Measurements from ENCODE around the gene KCNMA1. TPM values are rescaled to one million over a fixed set of nuclear protein-coding genes. Genes with fewer than 3 reads are reported as not detected.

Gene KCNMA1
- total RNA-seq, 1 donor from 2014 or later = 30.1 TPM

DNA sequence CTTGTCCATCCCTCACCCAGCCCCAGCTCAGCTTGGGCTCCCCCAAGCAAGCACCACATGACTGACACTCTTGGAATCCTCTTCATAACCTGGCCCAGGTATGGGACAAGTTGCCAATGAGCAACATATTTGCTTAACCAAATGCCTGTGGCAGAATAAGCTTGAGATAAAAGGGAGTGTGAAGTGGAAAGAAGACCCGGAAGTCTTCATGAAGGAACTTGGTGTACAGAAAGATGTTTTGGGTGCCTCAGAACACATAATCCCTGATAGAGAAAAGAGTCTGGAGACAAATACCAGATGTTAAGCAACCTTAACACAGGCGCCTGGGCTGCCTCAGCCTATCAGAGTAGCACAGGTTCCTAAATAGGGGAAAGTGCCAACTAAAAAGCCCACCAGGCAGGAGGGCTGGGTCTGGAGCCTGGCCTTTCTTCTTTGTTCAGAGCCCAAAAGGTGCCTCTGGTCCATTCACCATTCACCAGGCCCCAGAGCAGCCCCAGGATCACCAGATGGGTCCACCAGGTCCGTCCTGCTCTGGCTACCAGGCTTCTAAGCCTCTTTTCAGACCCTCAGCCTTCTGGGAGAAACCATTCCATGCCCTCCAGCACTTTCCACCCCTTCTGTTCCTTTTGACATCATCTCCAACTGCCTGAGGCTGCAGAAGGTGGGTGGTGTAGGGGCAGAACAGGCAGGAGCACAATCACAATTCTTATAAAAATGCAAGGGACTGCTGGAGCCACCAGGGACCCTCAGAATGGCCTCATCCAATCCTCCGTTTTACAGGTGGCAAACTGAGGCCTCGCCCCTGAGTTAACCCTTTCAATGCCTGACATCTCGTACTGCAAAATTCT, 22.6 kb downstream of the KCNMA1 start:
- Mint-ChIP-seq H3K27ac (no peak overlapping the region), H3K9me3 (no peaks in the 10 kb centered on the region), H3K4me1 (ENCODE audit: unreplicated experiment) (peaks cover 5% of the 10 kb centered on the region), H3K36me3 (no peaks in the 10 kb centered on the region), H3K27me3 (peaks cover 8% of the 10 kb centered on the region), H3K4me3 (no peak overlapping the region)
- TF ChIP-seq, protein P1, sequence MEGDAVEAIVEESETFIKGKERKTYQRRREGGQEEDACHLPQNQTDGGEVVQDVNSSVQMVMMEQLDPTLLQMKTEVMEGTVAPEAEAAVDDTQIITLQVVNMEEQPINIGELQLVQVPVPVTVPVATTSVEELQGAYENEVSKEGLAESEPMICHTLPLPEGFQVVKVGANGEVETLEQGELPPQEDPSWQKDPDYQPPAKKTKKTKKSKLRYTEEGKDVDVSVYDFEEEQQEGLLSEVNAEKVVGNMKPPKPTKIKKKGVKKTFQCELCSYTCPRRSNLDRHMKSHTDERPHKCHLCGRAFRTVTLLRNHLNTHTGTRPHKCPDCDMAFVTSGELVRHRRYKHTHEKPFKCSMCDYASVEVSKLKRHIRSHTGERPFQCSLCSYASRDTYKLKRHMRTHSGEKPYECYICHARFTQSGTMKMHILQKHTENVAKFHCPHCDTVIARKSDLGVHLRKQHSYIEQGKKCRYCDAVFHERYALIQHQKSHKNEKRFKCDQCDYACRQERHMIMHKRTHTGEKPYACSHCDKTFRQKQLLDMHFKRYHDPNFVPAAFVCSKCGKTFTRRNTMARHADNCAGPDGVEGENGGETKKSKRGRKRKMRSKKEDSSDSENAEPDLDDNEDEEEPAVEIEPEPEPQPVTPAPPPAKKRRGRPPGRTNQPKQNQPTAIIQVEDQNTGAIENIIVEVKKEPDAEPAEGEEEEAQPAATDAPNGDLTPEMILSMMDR (conservative IDR thresholded peaks at IDR 0.05) = no peak
- no peak for DNase-seq (ENCODE audit: extremely low spot score, unreplicated experiment)

DNA sequence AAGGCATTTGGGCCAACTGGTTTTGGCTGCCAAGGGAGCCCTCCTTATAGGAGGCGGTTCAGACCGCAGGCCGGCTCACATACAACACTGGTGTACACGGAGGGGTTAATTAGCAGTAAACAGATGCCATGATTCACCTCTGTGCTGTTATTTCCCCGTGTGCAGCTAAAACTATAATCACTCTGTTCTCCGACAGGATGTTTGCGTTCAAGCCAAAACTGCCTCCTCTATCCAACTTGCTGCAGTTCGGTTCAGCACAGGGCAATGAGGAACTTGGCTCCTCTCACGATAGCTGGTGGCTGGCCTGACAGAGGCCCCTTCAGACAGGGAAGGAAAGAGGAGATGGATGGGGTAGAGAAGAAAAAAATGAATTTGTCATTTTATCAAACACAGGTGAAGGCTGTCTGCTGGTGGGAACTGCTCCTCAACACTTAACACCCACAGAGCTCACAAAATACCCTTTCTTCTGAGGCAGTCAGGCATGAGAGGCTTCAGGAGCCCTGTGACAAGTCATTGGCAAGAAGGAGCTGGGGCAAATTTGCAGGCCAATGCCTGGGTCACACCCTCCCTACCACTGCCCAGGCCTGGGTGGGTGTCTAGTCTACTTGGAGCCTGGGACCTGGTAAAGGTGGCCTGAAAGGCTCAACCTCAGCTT, 24.0 kb downstream of the KCNMA1 start:
- TF ChIP-seq, protein P1 (conservative IDR thresholded peaks at IDR 0.05) = no peak
- Mint-ChIP-seq H3K36me3 (no peaks in the 10 kb centered on the region), H3K4me1 (ENCODE audit: unreplicated experiment) (peaks cover 9% of the 10 kb centered on the region), H3K27ac (no peak overlapping the region), H3K9me3 (no peaks in the 10 kb centered on the region), H3K4me3 (no peak overlapping the region), H3K27me3 (peaks cover 8% of the 10 kb centered on the region)
- DNase-seq (ENCODE audit: extremely low spot score, unreplicated experiment) = no peak

DNA sequence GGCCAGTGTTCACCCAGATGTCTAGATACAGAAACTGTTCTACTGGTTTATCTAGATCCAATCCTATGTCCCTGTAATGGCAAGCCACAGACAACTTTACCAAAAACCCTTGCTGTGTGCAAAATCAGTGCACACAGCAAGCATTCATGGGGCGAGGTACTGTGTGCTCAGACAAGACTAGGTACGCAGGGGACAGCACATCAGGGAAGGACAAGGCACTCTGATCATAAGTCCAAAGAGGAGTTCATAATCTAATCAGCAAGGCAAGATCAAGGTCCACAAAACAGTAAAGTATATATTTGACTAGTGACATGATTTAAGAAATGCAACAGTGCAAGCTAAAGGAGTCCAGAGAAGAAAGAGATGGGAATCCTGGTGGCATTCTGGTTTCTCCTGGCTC, 25.9 kb downstream of the KCNMA1 start:
- H3K36me3 Mint-ChIP-seq = no peaks in the 10 kb centered on the region
- no peak for DNase-seq (ENCODE audit: extremely low spot score, unreplicated experiment)
- TF ChIP-seq, protein P1 (conservative IDR thresholded peaks at IDR 0.05) = no peak
- H3K4me3 Mint-ChIP-seq = no peak overlapping the region
- peaks cover 15% of the 10 kb centered on the region for H3K4me1 Mint-ChIP-seq (ENCODE audit: unreplicated experiment)
- H3K27me3 Mint-ChIP-seq = peaks cover 11% of the 10 kb centered on the region
- no peaks in the 10 kb centered on the region for H3K9me3 Mint-ChIP-seq
- no peak overlapping the region for H3K27ac Mint-ChIP-seq

DNA sequence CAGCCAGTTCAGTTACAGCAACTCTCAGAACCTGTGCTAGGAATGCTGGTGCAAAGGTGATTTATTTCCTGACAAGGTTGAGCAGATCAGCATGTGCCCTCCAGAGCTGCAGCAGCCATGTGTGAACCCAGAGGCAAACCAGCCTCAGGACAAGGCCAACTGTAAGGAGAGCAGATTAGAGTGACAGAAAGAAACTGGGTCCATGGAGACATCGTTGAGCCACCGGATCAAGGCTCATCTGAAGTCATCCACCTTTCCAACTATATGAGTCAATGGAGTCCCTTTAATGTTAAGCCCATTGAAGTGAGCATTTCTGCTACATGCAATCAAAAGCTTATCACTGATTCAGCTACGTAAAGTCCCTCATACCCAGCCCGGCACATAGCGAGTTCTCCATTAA, 26.4 kb downstream of the KCNMA1 start:
- Mint-ChIP-seq H3K4me1 (ENCODE audit: unreplicated experiment) (peaks cover 15% of the 10 kb centered on the region), H3K4me3 (no peak overlapping the region), H3K36me3 (no peaks in the 10 kb centered on the region), H3K9me3 (no peaks in the 10 kb centered on the region), H3K27me3 (peaks cover 11% of the 10 kb centered on the region), H3K27ac (no peak overlapping the region)
- TF ChIP-seq, protein P1 (conservative IDR thresholded peaks at IDR 0.05) = no peak
- DNase-seq (ENCODE audit: extremely low spot score, unreplicated experiment) = no peak

DNA sequence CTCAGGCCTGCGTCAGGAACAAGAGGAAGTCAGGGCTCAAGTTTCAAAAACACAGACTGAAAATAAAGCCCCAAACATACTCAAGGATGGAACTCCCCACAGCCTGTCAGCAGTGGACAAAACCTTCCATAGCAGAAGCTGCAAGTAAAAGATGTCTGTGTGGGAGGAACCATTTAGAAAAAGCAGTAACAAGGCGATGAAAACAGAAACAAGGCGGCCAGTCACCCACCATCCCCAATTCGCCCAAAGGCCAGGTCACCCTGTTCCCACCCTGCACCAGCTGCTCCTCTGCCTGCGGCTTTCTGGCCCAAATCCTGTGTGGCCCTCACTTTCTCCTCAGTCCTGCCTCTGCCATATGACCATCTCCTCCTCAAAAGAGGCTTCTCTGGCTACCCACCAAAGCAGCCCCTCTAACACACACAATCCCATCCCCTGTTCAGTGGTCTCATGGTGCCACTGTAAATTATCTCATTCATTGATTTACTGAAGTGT, 27.8 kb downstream of the KCNMA1 start:
- no peak overlapping the region for H3K4me3 Mint-ChIP-seq
- DNase-seq (ENCODE audit: extremely low spot score, unreplicated experiment) = no peak
- TF ChIP-seq, protein P1 (conservative IDR thresholded peaks at IDR 0.05) = no peak
- H3K4me1 Mint-ChIP-seq (ENCODE audit: unreplicated experiment) = peaks cover 19% of the 10 kb centered on the region
- no peaks in the 10 kb centered on the region for H3K9me3 Mint-ChIP-seq
- H3K27ac Mint-ChIP-seq = no peak overlapping the region
- peaks cover 11% of the 10 kb centered on the region for H3K27me3 Mint-ChIP-seq
- H3K36me3 Mint-ChIP-seq = no peaks in the 10 kb centered on the region
